Smooth muscle cell (in vitro differentiated cells): ENCODE results near the gene PLAC1. TPM values are rescaled to one million over a fixed set of nuclear protein-coding genes. Genes with fewer than 3 reads are reported as not detected.

ENCODE experiments used
- DNase-seq: peaks from one replicate; lab custom pipeline; 2025; ENCODE audit not compliant: unreplicated experiment; lab: John Stamatoyannopoulos, UW
- H2AFZ ChIP-seq: fragments of 200-600 bp; sonication (generic); 2 replicates; pipeline ENCODE4 v1.6.0; 2016; ENCODE audit warnings: antibody characterized with exemption, low read depth, mild to moderate bottlenecking
- H3F3A ChIP-seq: fragments of 200-600 bp; sonication (generic); 2 replicates; pipeline ENCODE4 v1.6.0; 2017; ENCODE audit warnings: antibody characterized with exemption, low read depth
- H3K27ac ChIP-seq: fragments of 200-600 bp; sonication (generic); 2 replicates; pipeline ENCODE4 v1.5.1; 2016; ENCODE audit warnings: low read depth, mild to moderate bottlenecking
- H3K27me3 ChIP-seq: fragments of 200-600 bp; sonication (generic); 2 replicates; pipeline ENCODE4 v1.6.1; 2016; ENCODE audit warnings: low read depth, mild to moderate bottlenecking
- H3K36me3 ChIP-seq: fragments of 200-600 bp; sonication (generic); 2 replicates; pipeline ENCODE4 v1.5.1; 2016; ENCODE audit warnings: low read depth
- H3K4me1 ChIP-seq: fragments of 200-600 bp; sonication (generic); 2 replicates; pipeline ENCODE4 v1.5.1; 2016; ENCODE audit warnings: low read depth
- H3K4me2 ChIP-seq: fragments of 200-600 bp; sonication (generic); 2 replicates; pipeline ENCODE4 v1.6.0; 2016; ENCODE audit warnings: mild to moderate bottlenecking
- H3K4me3 ChIP-seq: fragments of 200-600 bp; sonication (generic); 2 replicates; pipeline ENCODE4 v1.5.1; 2016; ENCODE audit warnings: mild to moderate bottlenecking
- H3K79me2 ChIP-seq: fragments of 200-600 bp; sonication (generic); 2 replicates; pipeline ENCODE4 v1.6.0; 2016; ENCODE audit warnings: low read depth, mild to moderate bottlenecking
- H3K9ac ChIP-seq: fragments of 200-600 bp; sonication (generic); 2 replicates; pipeline ENCODE4 v1.6.0; 2016; ENCODE audit warnings: low read depth
- H3K9me3 ChIP-seq: fragments of 200-600 bp; sonication (generic); replicated peaks from 2 replicates; pipeline ENCODE4 v1.5.1; 2016; ENCODE audit warnings: low read depth
- H4K20me1 ChIP-seq: fragments of 200-600 bp; sonication (generic); 2 replicates; pipeline ENCODE4 v1.6.0; 2016; ENCODE audit warnings: low read depth
- WGBS: methylation state at CpG from one replicate; pipeline ENCODE4 v1.1.7; 2016; ENCODE audit warnings: low lambda C conversion rate; 5-methylcytosine and 5-hydroxymethylcytosine counted together
- polyA plus RNA-seq: library from polyadenylated mRNA; unstranded; fragments of >200 nt; fragmentation: Nextera tagmentation; extraction: Ambion mirVana; gene quantifications from 2 replicates; pipeline ENCODE4 v1.2.1, GENCODE V29; 2016
- total RNA-seq: library from RNA; depleted of rRNA; stranded (reverse); fragments of >200 nt; gene quantifications from 2 replicates; pipeline ENCODE4 v1.2.3, GENCODE V29; 2014
- TF ChIP-seq, protein P1 (sequence below): fragments of 200-600 bp; sonication (generic); IDR thresholded peaks from 2 replicates; pipeline ENCODE4 v1.5.1; 2017; ENCODE audit warnings: borderline replicate concordance, mild to moderate bottlenecking, antibody characterized with exemption; ENCODE audit not compliant: insufficient read depth, poor library complexity, severe bottlenecking

The PLAC1 gene
- total and polyA plus RNA-seq, 2 experiments from 2014 or later: 0.31 to 1.1 TPM

DNA sequence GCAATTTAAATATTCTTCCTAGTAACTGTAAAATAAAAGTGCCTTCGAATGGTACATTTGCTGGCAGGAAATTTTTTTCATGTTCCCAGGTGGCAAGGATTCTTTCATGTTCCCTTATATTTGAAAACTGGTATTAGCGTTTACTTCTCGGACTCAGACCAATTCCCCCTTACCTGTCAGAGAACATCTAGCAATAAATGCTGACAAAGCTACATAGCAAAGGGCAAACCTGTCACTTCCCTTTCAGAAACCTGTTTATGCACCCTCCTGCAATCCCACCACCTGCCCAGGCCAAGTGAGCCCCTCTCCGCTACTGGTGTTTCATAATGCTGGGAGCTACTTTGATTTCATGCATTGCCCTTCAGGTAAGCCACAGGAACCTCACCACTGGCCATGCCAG, 100.1 kb downstream of the PLAC1 start:
- Histone ChIP-seq H3K79me2 (no peaks in the 10 kb centered on the region), H3K27me3 (no peaks in the 10 kb centered on the region), H2AFZ (no peak overlapping the region), H3K4me3 (no peak overlapping the region), H3K4me2 (no peak overlapping the region), H3K9me3 (no peaks in the 10 kb centered on the region), H3K4me1 (no peaks in the 10 kb centered on the region), H4K20me1 (no peaks in the 10 kb centered on the region), H3K9ac (no peak overlapping the region), H3K27ac (no peak overlapping the region), H3K36me3 (no peaks in the 10 kb centered on the region), H3F3A (no peaks in the 10 kb centered on the region)
- TF ChIP-seq, protein P1, sequence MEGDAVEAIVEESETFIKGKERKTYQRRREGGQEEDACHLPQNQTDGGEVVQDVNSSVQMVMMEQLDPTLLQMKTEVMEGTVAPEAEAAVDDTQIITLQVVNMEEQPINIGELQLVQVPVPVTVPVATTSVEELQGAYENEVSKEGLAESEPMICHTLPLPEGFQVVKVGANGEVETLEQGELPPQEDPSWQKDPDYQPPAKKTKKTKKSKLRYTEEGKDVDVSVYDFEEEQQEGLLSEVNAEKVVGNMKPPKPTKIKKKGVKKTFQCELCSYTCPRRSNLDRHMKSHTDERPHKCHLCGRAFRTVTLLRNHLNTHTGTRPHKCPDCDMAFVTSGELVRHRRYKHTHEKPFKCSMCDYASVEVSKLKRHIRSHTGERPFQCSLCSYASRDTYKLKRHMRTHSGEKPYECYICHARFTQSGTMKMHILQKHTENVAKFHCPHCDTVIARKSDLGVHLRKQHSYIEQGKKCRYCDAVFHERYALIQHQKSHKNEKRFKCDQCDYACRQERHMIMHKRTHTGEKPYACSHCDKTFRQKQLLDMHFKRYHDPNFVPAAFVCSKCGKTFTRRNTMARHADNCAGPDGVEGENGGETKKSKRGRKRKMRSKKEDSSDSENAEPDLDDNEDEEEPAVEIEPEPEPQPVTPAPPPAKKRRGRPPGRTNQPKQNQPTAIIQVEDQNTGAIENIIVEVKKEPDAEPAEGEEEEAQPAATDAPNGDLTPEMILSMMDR: no peak
- no peak for DNase-seq
- WGBS: 77% methylated on average over 4 of the region's 4 CpGs

DNA sequence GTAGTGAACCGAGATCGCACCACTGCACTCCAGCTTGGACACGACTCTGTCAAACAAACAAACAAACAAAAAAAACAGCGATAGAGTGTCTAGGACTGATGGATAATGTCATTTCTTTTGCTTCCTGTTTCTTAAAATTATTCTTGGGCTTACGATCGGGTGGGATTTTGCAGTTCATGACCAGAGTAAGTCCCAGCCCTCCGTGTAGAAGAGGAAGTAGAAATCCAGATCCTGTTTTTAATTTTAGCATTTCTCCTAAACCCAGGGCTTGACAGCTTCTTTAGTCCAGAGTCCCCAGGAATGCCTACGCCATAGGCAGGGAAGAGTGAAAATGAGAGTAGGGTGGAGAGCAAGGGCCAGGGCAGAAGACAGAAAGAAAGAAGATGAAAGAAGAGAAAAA, 104.0 kb downstream of the PLAC1 start:
- no peaks in the 10 kb centered on the region for H3K4me1 ChIP-seq
- no peak overlapping the region for H3K4me2 ChIP-seq
- H3K9ac ChIP-seq: no peak overlapping the region
- 71% methylated on average over 8 of the region's 8 CpGs for WGBS
- H4K20me1 ChIP-seq: no peaks in the 10 kb centered on the region
- no peaks in the 10 kb centered on the region for H3K9me3 ChIP-seq
- H3K36me3 ChIP-seq: no peaks in the 10 kb centered on the region
- H3K27me3 ChIP-seq: no peaks in the 10 kb centered on the region
- peaks cover 4% of the 10 kb centered on the region for H3F3A ChIP-seq
- TF ChIP-seq, protein P1: no peak
- H3K79me2 ChIP-seq: no peaks in the 10 kb centered on the region
- H3K27ac ChIP-seq: no peak overlapping the region
- H2AFZ ChIP-seq: no peak overlapping the region
- DNase-seq: no peak
- no peak overlapping the region for H3K4me3 ChIP-seq

DNA sequence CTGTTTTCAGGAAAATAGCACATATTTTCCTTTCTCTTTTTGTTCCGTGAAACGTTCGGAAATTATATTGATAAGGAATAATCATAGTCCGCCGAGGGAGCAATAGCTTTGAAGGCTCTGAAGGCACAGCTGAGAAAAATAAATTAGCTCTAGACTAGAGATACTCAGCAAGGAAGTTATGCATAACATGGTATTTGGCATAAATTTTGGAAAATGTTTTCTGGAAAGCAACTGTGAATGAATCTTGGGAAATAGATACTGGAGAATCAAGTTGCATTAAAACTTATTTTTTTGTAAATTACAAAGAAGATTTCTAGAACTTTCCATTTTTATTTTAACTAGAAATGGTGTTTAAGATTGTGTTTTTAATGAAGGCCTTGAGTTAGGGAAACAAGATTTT, 105.9 kb downstream of the PLAC1 start:
- Histone ChIP-seq H3K27me3 (no peaks in the 10 kb centered on the region), H3K79me2 (peaks cover 18% of the 10 kb centered on the region), H4K20me1 (no peaks in the 10 kb centered on the region), H3K9me3 (no peaks in the 10 kb centered on the region), H3K4me2 (peak overlapping the region; percentile 87), H3F3A (peaks cover 4% of the 10 kb centered on the region), H2AFZ (peak overlapping the region; percentile 24), H3K36me3 (no peaks in the 10 kb centered on the region), H3K4me3 (no peak overlapping the region), H3K9ac (no peak overlapping the region), H3K4me1 (no peaks in the 10 kb centered on the region), H3K27ac (peak overlapping the region; percentile 58)
- no peak for DNase-seq
- TF ChIP-seq, protein P1: no peak
- 83% methylated on average over 5 of the region's 5 CpGs for WGBS

DNA sequence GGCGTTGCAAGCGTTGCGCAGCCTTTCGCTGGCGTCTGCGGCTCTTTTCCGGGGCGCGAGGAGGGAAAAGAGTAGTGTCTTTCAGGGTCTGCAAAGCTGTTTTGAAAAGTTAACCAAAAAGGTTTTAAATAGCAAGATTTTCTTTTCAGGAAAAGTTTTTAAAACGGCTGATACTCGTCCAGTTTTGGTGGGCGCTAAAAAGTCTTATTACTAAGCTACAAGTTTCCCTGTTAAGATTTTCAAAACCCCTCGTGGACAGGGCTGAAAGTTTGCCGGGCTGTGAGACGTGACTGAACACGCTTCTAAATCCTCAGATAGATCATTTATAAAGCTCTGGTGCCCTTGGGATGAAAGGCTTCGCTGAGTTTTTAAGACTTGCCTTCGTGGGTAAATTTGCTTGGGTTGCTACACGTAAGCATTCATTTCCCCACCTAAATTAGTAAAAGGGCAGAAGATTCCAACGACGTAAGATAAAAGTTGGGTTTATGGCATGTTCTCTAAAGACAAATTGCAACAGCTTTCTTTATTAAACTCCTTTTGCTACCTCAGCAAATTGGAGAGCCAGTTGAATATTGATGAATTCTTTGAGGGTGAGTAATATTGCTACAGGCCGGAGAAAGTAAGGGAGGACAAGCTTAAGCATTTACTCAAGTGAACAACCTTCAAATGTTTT, 106.8 kb downstream of the PLAC1 start:
- peak overlapping the region; percentile 87 for H3K4me2 ChIP-seq
- no peak for DNase-seq
- 41% methylated on average over 22 of the region's 22 CpGs for WGBS
- no peaks in the 10 kb centered on the region for H3K27me3 ChIP-seq
- H4K20me1 ChIP-seq: no peaks in the 10 kb centered on the region
- peak overlapping the region; percentile 41 for H2AFZ ChIP-seq
- peak overlapping the region; percentile 56 for H3K4me3 ChIP-seq
- no peaks in the 10 kb centered on the region for H3K36me3 ChIP-seq
- peaks cover 9% of the 10 kb centered on the region for H3F3A ChIP-seq
- no peaks in the 10 kb centered on the region for H3K4me1 ChIP-seq
- TF ChIP-seq, protein P1: no peak
- H3K27ac ChIP-seq: peak overlapping the region; percentile 58
- no peak overlapping the region for H3K9ac ChIP-seq
- peaks cover 21% of the 10 kb centered on the region for H3K79me2 ChIP-seq
- H3K9me3 ChIP-seq: no peaks in the 10 kb centered on the region
